ENCODE results near the gene EPC2. TPM values are rescaled to one million over a fixed set of nuclear protein-coding genes. Genes with fewer than 3 reads are reported as not detected.
"Not testable (repeated sequence)": the region's sequence is repeated elsewhere in the genome, so short reads cannot be mapped to it uniquely, and the experiment has no call there.

The EPC2 gene
- total RNA-seq, 6 experiments from 2014 or later, result 7.7 to 13.3 (median 8.8) TPM

GRCh38 chr2:148781544-148781943, 137.0 kb downstream of the EPC2 start:
- H3K27ac ChIP-seq, result no peak overlapping the region
- no peaks in the 10 kb centered on the region for H3K4me1 ChIP-seq
- no peaks in the 10 kb centered on the region for H3K27me3 ChIP-seq
- ATAC-seq (no peak), DNase-seq (no peak)
- WGBS (ENCODE audit: insufficient coverage, low coverage, low lambda C conversion rate, missing lambda C conversion rate), result 92% methylated on average over 5 of the region's 5 CpGs
- TF ChIP-seq, protein P1, sequence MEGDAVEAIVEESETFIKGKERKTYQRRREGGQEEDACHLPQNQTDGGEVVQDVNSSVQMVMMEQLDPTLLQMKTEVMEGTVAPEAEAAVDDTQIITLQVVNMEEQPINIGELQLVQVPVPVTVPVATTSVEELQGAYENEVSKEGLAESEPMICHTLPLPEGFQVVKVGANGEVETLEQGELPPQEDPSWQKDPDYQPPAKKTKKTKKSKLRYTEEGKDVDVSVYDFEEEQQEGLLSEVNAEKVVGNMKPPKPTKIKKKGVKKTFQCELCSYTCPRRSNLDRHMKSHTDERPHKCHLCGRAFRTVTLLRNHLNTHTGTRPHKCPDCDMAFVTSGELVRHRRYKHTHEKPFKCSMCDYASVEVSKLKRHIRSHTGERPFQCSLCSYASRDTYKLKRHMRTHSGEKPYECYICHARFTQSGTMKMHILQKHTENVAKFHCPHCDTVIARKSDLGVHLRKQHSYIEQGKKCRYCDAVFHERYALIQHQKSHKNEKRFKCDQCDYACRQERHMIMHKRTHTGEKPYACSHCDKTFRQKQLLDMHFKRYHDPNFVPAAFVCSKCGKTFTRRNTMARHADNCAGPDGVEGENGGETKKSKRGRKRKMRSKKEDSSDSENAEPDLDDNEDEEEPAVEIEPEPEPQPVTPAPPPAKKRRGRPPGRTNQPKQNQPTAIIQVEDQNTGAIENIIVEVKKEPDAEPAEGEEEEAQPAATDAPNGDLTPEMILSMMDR (IDR thresholded peaks at IDR 0.05), result no peak
- TF ChIP-seq POLR2A (IDR thresholded peaks at IDR 0.05), result no peak
- intact Hi-C loops (cut with DNase I), result no loop called here
- no peaks in the 10 kb centered on the region for H3K9me3 ChIP-seq
- no peak overlapping the region for H3K4me3 ChIP-seq
- peaks cover 2 to 21% (median 5%) of the 10 kb centered on the region in 4 donors for H3K36me3 ChIP-seq

DNA sequence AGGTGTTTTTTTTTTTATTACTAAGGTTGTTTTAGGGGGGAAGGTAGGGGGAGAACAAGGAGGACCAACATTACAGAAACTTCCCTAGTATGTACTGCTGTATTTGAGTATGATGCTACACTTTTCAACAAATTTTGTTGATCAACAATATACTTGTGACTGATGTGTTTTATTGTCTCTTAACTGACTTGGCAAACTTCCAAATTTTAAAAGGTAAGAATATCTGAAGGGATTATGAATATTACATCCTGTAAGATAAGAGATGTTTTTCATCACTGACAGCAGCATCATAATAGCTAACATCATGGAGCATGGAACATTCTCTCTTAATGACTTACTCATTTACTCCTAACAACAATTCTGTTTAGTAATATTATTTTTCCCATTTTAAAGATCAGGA, 144.5 kb downstream of the EPC2 start:
- H3K4me3 ChIP-seq, result no peak overlapping the region
- no peaks in the 10 kb centered on the region for H3K27me3 ChIP-seq
- ATAC-seq, result no peak
- no peak for TF ChIP-seq POLR2A (IDR thresholded peaks at IDR 0.05)
- TF ChIP-seq, protein P1 (IDR thresholded peaks at IDR 0.05), result no peak
- H3K36me3 ChIP-seq, result peaks cover 2 to 21% (median 4%) of the 10 kb centered on the region in 4 donors
- no peaks in the 10 kb centered on the region for H3K4me1 ChIP-seq
- H3K9me3 ChIP-seq, result no peaks in the 10 kb centered on the region
- DNase-seq, result no peak
- intact Hi-C loops (cut with DNase I), result no loop called here
- no peak overlapping the region for H3K27ac ChIP-seq

DNA sequence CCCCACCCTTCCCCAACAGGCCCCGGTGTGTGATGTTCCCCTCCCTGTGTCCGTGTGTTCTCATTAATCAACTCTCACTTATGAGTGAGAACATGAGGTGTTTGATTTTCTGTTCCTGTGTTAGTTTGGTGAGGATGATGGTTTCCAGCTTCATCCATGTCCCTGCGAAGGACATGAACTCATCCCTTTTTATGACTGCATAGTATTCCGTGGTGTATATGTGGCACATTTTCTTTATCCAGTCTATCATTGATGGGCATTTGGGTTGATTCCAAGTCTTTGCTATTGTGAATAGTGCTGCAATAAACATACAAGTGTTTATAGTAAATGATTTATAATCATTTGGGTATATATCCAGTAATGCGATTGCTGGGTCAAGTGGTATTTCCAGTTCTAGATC, 145.6 kb downstream of the EPC2 start:
- H3K27ac ChIP-seq; H3K4me3 ChIP-seq; intact Hi-C loops (cut with DNase I); H3K9me3 ChIP-seq; DNase-seq; ATAC-seq; H3K4me1 ChIP-seq; H3K27me3 ChIP-seq: not testable (repeated sequence)
- 100% methylated on average over 3 of the region's 5 CpGs for WGBS (ENCODE audit: insufficient coverage, low coverage, low lambda C conversion rate, missing lambda C conversion rate)
- H3K36me3 ChIP-seq, result peaks cover 0 to 18% (median 1%) of the 10 kb centered on the region in 4 donors

GRCh38 chr2:148794558-148794957, 150.0 kb downstream of the EPC2 start:
- TF ChIP-seq, protein P1 (IDR thresholded peaks at IDR 0.05), result no peak
- no peak for TF ChIP-seq POLR2A (IDR thresholded peaks at IDR 0.05)
- Histone ChIP-seq H3K9me3 (no peaks in the 10 kb centered on the region), H3K4me3 (no peak overlapping the region), H3K27ac (no peak overlapping the region), H3K4me1 (no peaks in the 10 kb centered on the region), H3K27me3 (no peaks in the 10 kb centered on the region), H3K36me3 (no peaks in the 10 kb centered on the region)
- 69% methylated on average over 2 of the region's 2 CpGs for WGBS (ENCODE audit: insufficient coverage, low coverage, low lambda C conversion rate, missing lambda C conversion rate)
- ATAC-seq, result no peak
- intact Hi-C loops (cut with DNase I), result no loop called here
- no peak for DNase-seq

DNA sequence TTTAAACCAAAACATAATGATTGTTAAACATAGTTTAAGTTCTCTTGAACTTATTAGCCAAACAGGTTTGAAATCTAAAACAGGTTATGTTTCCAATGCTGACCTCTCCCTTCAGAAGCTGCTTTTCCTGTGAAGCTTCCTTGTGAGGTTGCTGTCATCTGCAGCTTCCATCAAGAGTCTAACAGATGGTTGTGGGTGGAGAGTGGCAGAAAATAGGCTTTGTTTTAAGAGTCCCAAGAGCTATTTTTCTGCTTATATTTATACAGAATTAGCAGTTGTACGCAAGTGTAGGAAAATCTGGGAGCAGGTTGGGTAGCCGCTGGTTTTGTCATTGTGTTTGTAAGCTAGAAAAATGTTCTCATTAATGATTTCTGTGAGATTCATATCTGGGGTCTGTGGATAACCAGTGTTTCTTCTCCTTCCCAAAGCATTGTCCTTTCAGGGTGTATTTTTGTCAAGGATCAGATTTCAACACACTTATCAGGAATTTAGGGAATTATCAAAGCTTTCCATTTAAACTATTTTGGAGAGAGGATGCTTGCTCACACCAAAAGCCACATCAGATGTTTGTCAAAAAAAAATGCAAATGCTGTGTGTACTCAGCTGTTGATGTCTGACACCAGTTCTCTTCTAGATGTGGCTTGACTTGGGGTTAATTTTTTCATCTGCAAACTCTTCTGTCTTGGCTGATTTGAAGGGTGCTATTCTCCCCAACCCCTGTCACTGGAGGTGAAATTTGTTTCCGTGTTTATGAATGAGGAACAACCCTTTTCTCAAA, 152.4 kb downstream of the EPC2 start:
- Histone ChIP-seq H3K9me3 (no peaks in the 10 kb centered on the region), H3K27me3 (no peaks in the 10 kb centered on the region), H3K36me3 (no peaks in the 10 kb centered on the region), H3K4me3 (no peak overlapping the region), H3K4me1 (no peaks in the 10 kb centered on the region), H3K27ac (no peak overlapping the region)
- intact Hi-C loops (cut with DNase I), result no loop called here
- no peak for ATAC-seq
- DNase-seq, result no peak
- 54% methylated on average over 3 of the region's 3 CpGs for WGBS (ENCODE audit: insufficient coverage, low coverage, low lambda C conversion rate, missing lambda C conversion rate)
- TF ChIP-seq, protein P1 (IDR thresholded peaks at IDR 0.05), result no peak
- no peak for TF ChIP-seq POLR2A (IDR thresholded peaks at IDR 0.05)
